K562 (cell line): ENCODE measurements around the gene ZFAND3. TPM values are rescaled to one million over a fixed set of nuclear protein-coding genes. Genes with fewer than 3 reads are reported as not detected.

Experiments
- ATAC-seq: fragments of 200-7000 bp; cut with Tn5 transposase; 3 replicates; pipeline ENCODE4 v1.9.1; 2020; ENCODE audit warnings: moderate library complexity
- BruUV-seq: library from RNA; stranded (reverse); fragments of 400-500 nt; replicated peaks from 2 replicates; lab custom pipeline; 2021; lab: Mats Ljungman, UMichigan
- CTCF ChIA-PET: fragments of 300-600 bp; formaldehyde crosslinking; extraction: SDS; loops from one replicate; lab custom pipeline; 2021; ENCODE audit warnings: low intra/inter-chr PET ratio; lab: Yijun Ruan, JAX
- POLR2A ChIA-PET: fragments of 300-600, 350-650 bp; sonication (Branson Sonifier 250); formaldehyde crosslinking; extraction: SDS; loops from one replicate; lab custom pipeline; 2021; ENCODE audit warnings: antibody characterized with exemption, inconsistent platforms; lab: Yijun Ruan, JAX
- DNase-seq, 4 experiments: peaks; one replicate each; pipeline versions ENCODE4 v3.0.0 to v3.0.0-alpha.2; 2011 to 2018; ENCODE audit warnings: low spot score in 3 of 4, mixed read lengths in 3 of 4; ENCODE audit errors: extremely low read depth in 1 of 4
- FAIRE-seq: peaks from 2 replicates; lab custom pipeline; 2011; peaks lifted over from hg19 to GRCh38; lab: Jason Lieb, UNC
- H2AFZ ChIP-seq: 2 replicates; pipeline ENCODE4 v1.6.0; 2011; ENCODE audit warnings: low read depth, low read length, control low read depth, inconsistent platforms
- H3K27ac ChIP-seq: fragments of 200-600 bp; 3 replicates; pipeline ENCODE4 v1.8.0; 2011; ENCODE audit warnings: low read depth, mild to moderate bottlenecking, control low read depth, inconsistent platforms, low read length, moderate library complexity, mixed read lengths; ENCODE audit errors: extremely low read depth
- H3K27me3 ChIP-seq, 2 experiments: fragments of 300-600 bp in 1 of 2; 2 replicates in 1 of 2; 3 replicates in 1 of 2; pipeline versions ENCODE4 v1.6.0 to v1.8.0; 2011; ENCODE audit warnings: inconsistent platforms in 2 of 2, low read length in 2 of 2, mild to moderate bottlenecking in 1 of 2, mixed read lengths in 1 of 2, moderate library complexity in 1 of 2; ENCODE audit not compliant: control insufficient read depth in 2 of 2, insufficient read depth in 2 of 2
- H3K36me3 ChIP-seq: fragments of 300-600 bp; 3 replicates; pipeline ENCODE4 v1.8.0; 2011; ENCODE audit warnings: mild to moderate bottlenecking, low read length, inconsistent platforms; ENCODE audit not compliant: control insufficient read depth, insufficient read depth
- H3K4me1 ChIP-seq, 2 experiments: fragments of 200-600 bp in 1 of 2; replicated peaks in 1 of 2; 2 replicates in 1 of 2; 3 replicates in 1 of 2; pipeline versions ENCODE4 v1.5.1 to v1.8.0; 2011; ENCODE audit warnings: inconsistent platforms in 2 of 2, low read length in 2 of 2, mild to moderate bottlenecking in 1 of 2, mixed read lengths in 1 of 2, moderate library complexity in 1 of 2; ENCODE audit not compliant: control insufficient read depth in 2 of 2, insufficient read depth in 2 of 2
- H3K4me2 ChIP-seq: 2 replicates; pipeline ENCODE4 v1.6.1; 2011; ENCODE audit warnings: low read length, control low read depth, inconsistent platforms, mixed read lengths; ENCODE audit not compliant: insufficient read depth
- H3K4me3 ChIP-seq: fragments of 200-600 bp; sonication (generic), shearing (Covaris generic); 2 replicates; pipeline ENCODE4 v1.5.1; 2016; ENCODE audit warnings: control low read depth, inconsistent platforms
- H3K79me2 ChIP-seq: fragments of 200-600 bp; 3 replicates; pipeline ENCODE4 v1.8.0; 2011; ENCODE audit warnings: low read length, inconsistent platforms; ENCODE audit not compliant: control insufficient read depth, insufficient read depth
- H3K9ac ChIP-seq, 2 experiments: 2 replicates each; pipeline versions ENCODE4 v1.6.0 to v1.6.1; 2011; ENCODE audit warnings: low read depth in 2 of 2, low read length in 2 of 2, control low read depth in 1 of 2, inconsistent platforms in 1 of 2, mild to moderate bottlenecking in 1 of 2, mixed read lengths in 1 of 2; ENCODE audit not compliant: insufficient read depth in 1 of 2
- H3K9me1 ChIP-seq: one replicate; pipeline ENCODE4 v1.6.0; 2011; ENCODE audit warnings: inconsistent platforms, mild to moderate bottlenecking, low read length, moderate library complexity; ENCODE audit not compliant: control insufficient read depth, insufficient read depth
- H3K9me3 ChIP-seq: replicated peaks from 2 replicates; pipeline ENCODE4 v1.5.1; 2011; ENCODE audit warnings: low read depth, low read length, inconsistent platforms; ENCODE audit not compliant: control insufficient read depth, insufficient read depth
- H4K20me1 ChIP-seq: replicated peaks from 2 replicates; pipeline ENCODE4 v1.6.1; 2011; ENCODE audit warnings: low read length, inconsistent platforms, mixed read lengths; ENCODE audit not compliant: control insufficient read depth, insufficient read depth
- BRD4 ChIP-seq: fragments of 200-600 bp; sonication (generic); IDR thresholded peaks from 2 replicates; pipeline ENCODE4 v1.6.1; 2017; ENCODE audit warnings: inconsistent platforms
- CHCHD3 ChIP-seq: fragments of 250-450 bp; sonication (Bioruptor Pico); IDR thresholded peaks from 2 replicates; pipeline ENCODE4 v2.1.2; 2022; ENCODE audit warnings: mild to moderate bottlenecking
- ID3 ChIP-seq, 2 experiments: fragments of 250-450 bp in 1 of 2; fragments of 450-650 bp in 1 of 2; sonication (Bioruptor Pico) in 1 of 2; IDR thresholded peaks; 2 replicates each; pipeline versions ENCODE4 v1.6.1 to v1.8.0; 2016 to 2021; ENCODE audit warnings: mild to moderate bottlenecking in 2 of 2, moderate library complexity in 2 of 2, missing compliant biosample characterization in 1 of 2, missing genetic modification characterization in 1 of 2
- TCF15 ChIP-seq: fragments of 250-450 bp; sonication (Bioruptor Pico); IDR thresholded peaks from 2 replicates; pipeline ENCODE4 v1.8.0; 2022; ENCODE audit warnings: moderate library complexity, mild to moderate bottlenecking, inconsistent platforms
- TEAD4 ChIP-seq, 2 experiments: sonication (generic) in 1 of 2; formaldehyde crosslinking in 1 of 2; IDR thresholded peaks; 2 replicates each; pipeline versions ENCODE4 v1.6.1 to v1.8.0; 2012 to 2022; ENCODE audit warnings: borderline replicate concordance in 1 of 2, inconsistent platforms in 1 of 2, low read length in 1 of 2, mild to moderate bottlenecking in 1 of 2, missing genetic modification reagents in 1 of 2
- ZNF24 ChIP-seq: fragments of 450-650 bp; IDR thresholded peaks from 2 replicates; pipeline ENCODE4 v1.6.1; 2016
- ZNF436 ChIP-seq: fragments of 250-450, 450-650 bp; sonication (Bioruptor Pico); formaldehyde crosslinking; IDR thresholded peaks from 2 replicates; pipeline ENCODE4 v1.7.0; 2020; ENCODE audit warnings: mild to moderate bottlenecking
- WGBS: fragments of 100-300 bp; shearing (Covaris generic); methylation state at CpG from one replicate; pipeline ENCODE4 v1.1.6; 2016; ENCODE audit warnings: low coverage, mixed read lengths; ENCODE audit not compliant: insufficient coverage; ENCODE audit errors: missing lambda C conversion rate; 5-methylcytosine and 5-hydroxymethylcytosine counted together
- in situ Hi-C: fragments of 300-500 bp; cut with MboI; formaldehyde crosslinking; loops from 4 replicates; pipeline ENCODE4 v1.15.0; 2018; ENCODE audit warnings: inconsistent platforms, mixed read lengths
- intact Hi-C: fragments of 100-400 bp; cut with micrococcal nuclease; formaldehyde crosslinking; loops from 2 replicates; pipeline ENCODE4 v1.14.2; 2022
- polyA plus RNA-seq, 8 experiments: library from polyadenylated mRNA; depleted of rRNA in 4 of 8; stranded (reverse) in 5 of 8; unstranded in 3 of 8; fragments of >200 nt; fragmentation: Nextera tagmentation in 2 of 8; fragmentation: Illumina TruSeq in 1 of 8; extraction: Ambion mirVana in 2 of 8; extraction: Trizol in 1 of 8; gene quantifications; 2 replicates each; pipeline versions ENCODE4 v1.2.1 to v1.2.3, GENCODE V29; 2011 to 2014; ENCODE audit warnings: inconsistent platforms in 1 of 8, missing spikeins in 1 of 8
- total RNA-seq, 7 experiments: library from RNA; depleted of rRNA in 6 of 7; stranded (reverse); fragments of >200 nt in 6 of 7; fragmentation: Illumina TruSeq in 2 of 7; extraction: Trizol in 2 of 7; gene quantifications; 2 replicates each; pipeline versions ENCODE4 v1.2.1 to v1.2.3, GENCODE V29; 2011 to 2021; ENCODE audit warnings: low replicate concordance in 1 of 7

ZFAND3 gene
- total and polyA plus RNA-seq, 9 of the 15 experiments (the other 6 are each of a cell fraction or from before 2014, with no cell fraction given), result 0.81 to 26.6 (median 11.8) TPM

- TF ChIP-seq TCF15, result no peak
- no peak for TF ChIP-seq CHCHD3 (CRISPR knock-in tag)
- TF ChIP-seq BRD4, result no peak
- no peak for TF ChIP-seq ZNF24
- TF ChIP-seq TEAD4 (IDR thresholded peaks at IDR 0.05; ENCODE audit: low read length), result no peak
- TF ChIP-seq TEAD4 (CRISPR knock-in tag; IDR thresholded peaks at IDR 0.05; ENCODE audit: borderline replicate concordance), result no peak
- no peak for TF ChIP-seq ZNF436 (CRISPR knock-in tag)
These were observed 20.9 kb upstream of the ZFAND3 start (continued) for GRCh38 chr6:37798436-37799262.

GRCh38 chr6:37799263-37799644 is 20.3 kb upstream of the ZFAND3 start:
- in situ Hi-C loops (loop anchor here (10.0 kb wide), 1 partner anchor 216 kb away; no protein-coding TSS in a partner anchor), intact Hi-C loops (no loop called here)
- H3K27ac ChIP-seq, result no peak overlapping the region
- DNase-seq, result no peak
- no peaks in the 10 kb centered on the region for H3K9me3 ChIP-seq
- H3K4me2 ChIP-seq, result no peak overlapping the region
- H2AFZ ChIP-seq, result no peak overlapping the region
- no peak overlapping the region for H3K4me3 ChIP-seq
- no TSS peak for BruUV-seq
- ChIA-PET CTCF (no interaction called here), POLR2A (interaction anchor here (0.6 to 2.2 kb wide), 2 partner anchors 9 to 80 kb away, joined by 3 to 8 read pairs; no protein-coding TSS in a partner anchor)
- no peak for FAIRE-seq
- H3K79me2 ChIP-seq, result no peaks in the 10 kb centered on the region
- 0 out of 2 replicates have a peak, but pooled peaks cover 3% of the 10 kb centered on the region for H4K20me1 ChIP-seq
- H3K27me3 ChIP-seq, result peaks cover 23 to 36% of the 10 kb centered on the region in 2 experiments
- no peak for ATAC-seq
- H3K4me1 ChIP-seq, result no peaks in the 10 kb centered on the region
- no peaks in the 10 kb centered on the region for H3K36me3 ChIP-seq
- WGBS, result 4% methylated on average over 5 of the region's 5 CpGs
- no peaks in the 10 kb centered on the region for H3K9me1 ChIP-seq
- TF ChIP-seq ID3 (CRISPR knock-in tag; IDR thresholded peaks at IDR 0.05) (no peak), ID3 (tag; IDR thresholded peaks at IDR 0.05) (no peak)
- H3K9ac ChIP-seq, result no peak overlapping the region
